Effector memory CD4-positive, alpha-beta T cell (primary cell): Measurements from ENCODE around the gene PAX7.
"Not testable (repeated sequence)": the region's sequence is repeated elsewhere in the genome, so short reads cannot be mapped to it uniquely, and the experiment has no call there.

Source experiments
- DNase-seq, 3 donors: peaks; one replicate each; pipeline ENCODE4 v3.0.0-alpha.2; 2020
- H3K27ac ChIP-seq: 2 replicates; pipeline ENCODE4 v1.7.0; 2013; ENCODE audit warnings: mild to moderate bottlenecking, low read length, moderate library complexity; ENCODE audit not compliant: insufficient read depth, poor library complexity, severe bottlenecking
- H3K27me3 ChIP-seq: replicated peaks from 2 replicates; pipeline ENCODE4 v1.7.0; 2013; ENCODE audit warnings: mild to moderate bottlenecking, low read length; ENCODE audit not compliant: insufficient read depth, control insufficient read depth, poor library complexity, severe bottlenecking
- H3K36me3 ChIP-seq: 2 replicates; pipeline ENCODE4 v1.7.0; 2013; ENCODE audit warnings: mild to moderate bottlenecking, low read length, moderate library complexity; ENCODE audit not compliant: control insufficient read depth, insufficient read depth
- H3K4me1 ChIP-seq: 2 replicates; pipeline ENCODE4 v1.7.0; 2013; ENCODE audit warnings: low read length, mild to moderate bottlenecking; ENCODE audit not compliant: control insufficient read depth, insufficient read depth, poor library complexity, severe bottlenecking
- H3K4me3 ChIP-seq: 2 replicates; pipeline ENCODE4 v1.7.0; 2013; ENCODE audit warnings: low read length, low read depth, mild to moderate bottlenecking; ENCODE audit not compliant: insufficient read depth, poor library complexity, severe bottlenecking
- H3K9me3 ChIP-seq: 2 replicates; pipeline ENCODE4 v1.7.0; 2013; ENCODE audit warnings: mild to moderate bottlenecking, low read length, moderate library complexity; ENCODE audit not compliant: control insufficient read depth

PAX7 gene

GRCh38 chr1:18735224-18735997 lies 104.8 kb downstream of the PAX7 start:
- H3K27ac ChIP-seq = no peak overlapping the region
- no peaks in the 10 kb centered on the region for H3K4me1 ChIP-seq
- H3K9me3 ChIP-seq = no peaks in the 10 kb centered on the region
- no peaks in the 10 kb centered on the region for H3K27me3 ChIP-seq
- no peaks in the 10 kb centered on the region for H3K36me3 ChIP-seq
- H3K4me3 ChIP-seq = no peak overlapping the region
- DNase-seq = no peak

- DNase-seq = no peak
- no peaks in the 10 kb centered on the region for H3K4me1 ChIP-seq
These were observed 106.3 kb downstream of the PAX7 start for GRCh38 chr1:18736958-18737357.

GRCh38 chr1:18738126-18738525 lies 107.5 kb downstream of the PAX7 start:
- no peak overlapping the region for H3K27ac ChIP-seq
- H3K4me3 ChIP-seq = no peak overlapping the region
- no peaks in the 10 kb centered on the region for H3K27me3 ChIP-seq
- H3K4me1 ChIP-seq = no peaks in the 10 kb centered on the region
- H3K36me3 ChIP-seq = no peaks in the 10 kb centered on the region
- H3K9me3 ChIP-seq = no peaks in the 10 kb centered on the region
- DNase-seq = no peak

More at GRCh38 chr1:18736958-18737357, 106.3 kb downstream of the PAX7 start:
- H3K36me3 ChIP-seq = no peaks in the 10 kb centered on the region
- no peak overlapping the region for H3K4me3 ChIP-seq
- H3K27ac ChIP-seq = no peak overlapping the region
- H3K9me3 ChIP-seq = no peaks in the 10 kb centered on the region
- H3K27me3 ChIP-seq = no peaks in the 10 kb centered on the region

- Histone ChIP-seq H3K36me3 (no peaks in the 10 kb centered on the region), H3K4me1 (no peaks in the 10 kb centered on the region), H3K4me3 (no peak overlapping the region), H3K27ac (no peak overlapping the region), H3K9me3 (no peaks in the 10 kb centered on the region), H3K27me3 (no peaks in the 10 kb centered on the region)
- no peak for DNase-seq
These were observed 108.0 kb downstream of the PAX7 start for GRCh38 chr1:18738617-18739016.

- Histone ChIP-seq H3K27me3 (no peaks in the 10 kb centered on the region), H3K4me3 (no peak overlapping the region), H3K36me3 (no peaks in the 10 kb centered on the region), H3K4me1 (no peaks in the 10 kb centered on the region), H3K27ac (no peak overlapping the region), H3K9me3 (no peaks in the 10 kb centered on the region)
- no peak for DNase-seq
These were observed 108.8 kb downstream of the PAX7 start for GRCh38 chr1:18739408-18739807.

GRCh38 chr1:18739897-18740296 lies 109.3 kb downstream of the PAX7 start:
- H3K9me3 ChIP-seq = no peaks in the 10 kb centered on the region
- no peak overlapping the region for H3K27ac ChIP-seq
- H3K4me1 ChIP-seq = no peaks in the 10 kb centered on the region
- no peaks in the 10 kb centered on the region for H3K36me3 ChIP-seq
- H3K4me3 ChIP-seq = no peak overlapping the region
- DNase-seq = no peak
- H3K27me3 ChIP-seq = no peaks in the 10 kb centered on the region

- H3K4me3 ChIP-seq = no peak overlapping the region
- H3K27me3 ChIP-seq = no peaks in the 10 kb centered on the region
- no peaks in the 10 kb centered on the region for H3K36me3 ChIP-seq
- no peak overlapping the region for H3K27ac ChIP-seq
- no peaks in the 10 kb centered on the region for H3K9me3 ChIP-seq
- no peaks in the 10 kb centered on the region for H3K4me1 ChIP-seq
- DNase-seq = no peak
These were observed 110.0 kb downstream of the PAX7 start for GRCh38 chr1:18740617-18741016.

- Histone ChIP-seq H3K9me3 (no peaks in the 10 kb centered on the region), H3K36me3 (no peaks in the 10 kb centered on the region), H3K4me1 (no peaks in the 10 kb centered on the region), H3K27me3 (no peaks in the 10 kb centered on the region), H3K4me3 (no peak overlapping the region), H3K27ac (no peak overlapping the region)
- DNase-seq = no peak
These were observed 112.6 kb downstream of the PAX7 start for GRCh38 chr1:18743233-18743632.

- not testable (repeated sequence) for H3K36me3 ChIP-seq, H3K27ac ChIP-seq, H3K4me1 ChIP-seq, H3K27me3 ChIP-seq, DNase-seq, H3K4me3 ChIP-seq, H3K9me3 ChIP-seq
These were observed 113.7 kb downstream of the PAX7 start for GRCh38 chr1:18744381-18744780.

GRCh38 chr1:18746981-18747380 lies 116.3 kb downstream of the PAX7 start:
- no peaks in the 10 kb centered on the region for H3K27me3 ChIP-seq
- H3K27ac ChIP-seq = no peak overlapping the region
- H3K4me1 ChIP-seq = no peaks in the 10 kb centered on the region
- no peak for DNase-seq
- no peak overlapping the region for H3K4me3 ChIP-seq
- no peaks in the 10 kb centered on the region for H3K9me3 ChIP-seq
- H3K36me3 ChIP-seq = no peaks in the 10 kb centered on the region
